SK-N-MC (cell line): Measurements from ENCODE around the gene METTL15.

Experiments used
- EZH2 ChIP-seq: fragments of 200-600 bp; sonication (generic); IDR thresholded peaks from one replicate; pipeline ENCODE4 v1.6.1; 2017; ENCODE audit warnings: antibody characterized with exemption
- POLR2AphosphoS5 ChIP-seq: IDR thresholded peaks from 2 replicates; pipeline ENCODE4 v1.6.1; 2012; ENCODE audit warnings: mild to moderate bottlenecking, low read depth, low read length, borderline replicate concordance

DNA sequence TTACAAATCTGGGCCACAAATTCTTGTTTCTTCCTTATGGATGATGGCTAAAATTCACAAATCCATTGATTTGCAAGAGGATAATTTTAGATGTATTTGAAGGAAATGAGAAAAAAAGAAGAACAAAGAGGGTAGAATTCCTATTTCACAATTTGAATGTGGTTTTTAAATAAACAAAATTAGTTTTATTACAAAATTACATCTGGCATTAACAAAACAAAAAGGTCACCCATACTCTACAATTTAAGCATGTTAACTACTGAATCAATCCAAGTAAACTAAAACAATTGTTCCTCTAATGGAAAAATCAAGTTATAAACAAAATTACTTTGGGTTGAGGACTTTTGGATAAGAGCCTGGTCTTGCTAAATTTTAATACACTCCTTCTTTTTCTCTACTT lies 242.0 kb downstream of the METTL15 start:
- TF ChIP-seq POLR2AphosphoS5 (no peak), EZH2 (no peak)
